HG03521 (cell line): ENCODE results near the gene CALD1.

Source experiments
- ATAC-seq: cut with Tn5 transposase; IDR thresholded peaks from one replicate; pipeline ENCODE4 v1.9.1; 2021; ENCODE audit warnings: mild to moderate bottlenecking, moderate library complexity; ENCODE audit not compliant: unreplicated experiment

The CALD1 gene

GRCh38 chr7:134758981-134759380, 20.5 kb upstream of the CALD1 start:
- ATAC-seq = no peak

GRCh38 chr7:134761266-134761665, 18.2 kb upstream of the CALD1 start:
- no peak for ATAC-seq

- ATAC-seq = no peak
Observed at GRCh38 chr7:134763960-134764359, 15.5 kb upstream of the CALD1 start.

- ATAC-seq = no peak
Observed at GRCh38 chr7:134764365-134764764, 15.1 kb upstream of the CALD1 start.

GRCh38 chr7:134766779-134767519, 12.5 kb upstream of the CALD1 start:
- peak; percentile 89 for ATAC-seq

- no peak for ATAC-seq
Observed at GRCh38 chr7:134767520-134768168, 11.8 kb upstream of the CALD1 start.

GRCh38 chr7:134768243-134768642, 11.2 kb upstream of the CALD1 start:
- ATAC-seq = no peak

- ATAC-seq = no peak
Observed at GRCh38 chr7:134770676-134771075, 8.8 kb upstream of the CALD1 start.

- ATAC-seq = no peak
Observed at GRCh38 chr7:134771111-134771510, 8.3 kb upstream of the CALD1 start.

- no peak for ATAC-seq
Observed at GRCh38 chr7:134771889-134772288, 7.5 kb upstream of the CALD1 start.

GRCh38 chr7:134772401-134772800, 7.0 kb upstream of the CALD1 start:
- no peak for ATAC-seq

- ATAC-seq = no peak
Observed at GRCh38 chr7:134773164-134773563, 6.3 kb upstream of the CALD1 start.

- no peak for ATAC-seq
Observed at GRCh38 chr7:134774119-134774518, 5.3 kb upstream of the CALD1 start.

- ATAC-seq = no peak
Observed at GRCh38 chr7:134777470-134777869, 2.0 kb upstream of the CALD1 start.

- ATAC-seq = no peak
Observed at GRCh38 chr7:134777908-134778580, 1.4 kb upstream of the CALD1 start.

- ATAC-seq = no peak
Observed at GRCh38 chr7:134779741-134780065, 269 bp downstream of the CALD1 start.

- no peak for ATAC-seq
Observed at GRCh38 chr7:134780166-134780828, 863 bp downstream of the CALD1 start.

GRCh38 chr7:134781171-134781570, 1.7 kb downstream of the CALD1 start:
- no peak for ATAC-seq

- ATAC-seq = no peak
Observed at GRCh38 chr7:134782121-134782623, 2.7 kb downstream of the CALD1 start.

- ATAC-seq = no peak
Observed at GRCh38 chr7:134783294-134784069, 4.0 kb downstream of the CALD1 start.
